ENCODE measurements around the gene CA10.

The CA10 gene

DNA sequence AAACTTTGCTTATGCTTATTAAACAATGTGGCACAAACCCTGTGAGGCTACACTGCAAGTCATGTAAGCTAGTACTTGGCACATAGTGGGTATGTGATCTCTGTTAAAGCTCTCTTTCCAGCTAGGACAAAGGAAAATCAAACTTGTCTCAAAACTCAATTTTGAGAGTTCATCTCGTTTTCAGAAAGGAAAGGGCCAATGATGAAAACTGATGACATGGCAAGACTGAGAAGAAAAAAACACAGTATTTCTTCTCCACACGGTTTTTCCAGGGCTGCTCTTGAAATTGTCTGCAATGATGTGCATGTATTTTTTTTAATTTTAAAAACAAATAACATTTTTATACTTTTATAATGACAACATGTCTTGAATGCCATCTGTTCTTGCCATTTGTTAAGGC is 389.8 kb downstream of the CA10 start:
- TF ChIP-seq, protein P1, sequence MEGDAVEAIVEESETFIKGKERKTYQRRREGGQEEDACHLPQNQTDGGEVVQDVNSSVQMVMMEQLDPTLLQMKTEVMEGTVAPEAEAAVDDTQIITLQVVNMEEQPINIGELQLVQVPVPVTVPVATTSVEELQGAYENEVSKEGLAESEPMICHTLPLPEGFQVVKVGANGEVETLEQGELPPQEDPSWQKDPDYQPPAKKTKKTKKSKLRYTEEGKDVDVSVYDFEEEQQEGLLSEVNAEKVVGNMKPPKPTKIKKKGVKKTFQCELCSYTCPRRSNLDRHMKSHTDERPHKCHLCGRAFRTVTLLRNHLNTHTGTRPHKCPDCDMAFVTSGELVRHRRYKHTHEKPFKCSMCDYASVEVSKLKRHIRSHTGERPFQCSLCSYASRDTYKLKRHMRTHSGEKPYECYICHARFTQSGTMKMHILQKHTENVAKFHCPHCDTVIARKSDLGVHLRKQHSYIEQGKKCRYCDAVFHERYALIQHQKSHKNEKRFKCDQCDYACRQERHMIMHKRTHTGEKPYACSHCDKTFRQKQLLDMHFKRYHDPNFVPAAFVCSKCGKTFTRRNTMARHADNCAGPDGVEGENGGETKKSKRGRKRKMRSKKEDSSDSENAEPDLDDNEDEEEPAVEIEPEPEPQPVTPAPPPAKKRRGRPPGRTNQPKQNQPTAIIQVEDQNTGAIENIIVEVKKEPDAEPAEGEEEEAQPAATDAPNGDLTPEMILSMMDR (IDR thresholded peaks at IDR 0.05; ENCODE audit: low read length): no peak
- TF ChIP-seq EZH2 (IDR thresholded peaks at IDR 0.05; ENCODE audit: borderline replicate concordance, low read length): no peak
- no peaks in the 10 kb centered on the region for H3K27me3 ChIP-seq (ENCODE audit: insufficient read depth, low read length)
- no peaks in the 10 kb centered on the region for H3K9me3 ChIP-seq (ENCODE audit: low read length)
- no peaks in the 10 kb centered on the region for H4K20me1 ChIP-seq (ENCODE audit: insufficient read depth, low read length)
- no peak overlapping the region for H2AFZ ChIP-seq (ENCODE audit: low read length)
- H3K4me2 ChIP-seq (ENCODE audit: low read length): no peak overlapping the region
- H3K79me2 ChIP-seq (ENCODE audit: insufficient read depth, low read length): no peaks in the 10 kb centered on the region
- H3F3A ChIP-seq (ENCODE audit: insufficient read depth, low read length): no peaks in the 10 kb centered on the region
- H3K9ac ChIP-seq (ENCODE audit: low read length): no peak overlapping the region
- H3K4me1 ChIP-seq (ENCODE audit: insufficient read depth, low read length, severe bottlenecking): no peaks in the 10 kb centered on the region
- no peak overlapping the region for H3K4me3 ChIP-seq (ENCODE audit: low read depth, low read length, poor library complexity, severe bottlenecking)
- H3K9me2 ChIP-seq (ENCODE audit: low read depth, low read length): no peaks in the 10 kb centered on the region
- H3K27ac ChIP-seq (ENCODE audit: low read depth, low read length, poor library complexity, severe bottlenecking): no peak overlapping the region
- no peaks in the 10 kb centered on the region for H3K36me3 ChIP-seq (ENCODE audit: insufficient read depth, low read length)

DNA sequence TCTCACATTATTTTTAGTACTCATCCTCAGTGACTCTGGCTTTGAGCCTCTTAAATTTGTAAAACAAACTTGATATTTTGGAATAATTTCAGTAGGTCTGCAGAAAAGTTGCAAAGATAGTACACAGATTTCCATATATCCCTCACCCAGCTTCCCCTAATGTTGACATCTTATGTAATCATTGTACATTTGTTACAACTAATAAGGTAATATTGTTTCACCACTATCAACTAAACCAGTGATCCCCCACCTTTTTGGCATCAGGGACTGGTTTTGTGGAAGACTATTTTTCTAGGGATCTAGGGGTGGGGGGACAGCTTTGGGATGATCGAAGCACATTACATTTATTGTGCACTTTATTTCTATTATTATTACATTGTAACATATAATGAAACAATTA is 391.2 kb downstream of the CA10 start:
- no peaks in the 10 kb centered on the region for H3K4me1 ChIP-seq (ENCODE audit: insufficient read depth, low read length, severe bottlenecking)
- H3K4me2 ChIP-seq (ENCODE audit: low read length): no peak overlapping the region
- no peak overlapping the region for H3K4me3 ChIP-seq (ENCODE audit: low read depth, low read length, poor library complexity, severe bottlenecking)
- no peak overlapping the region for H3K9ac ChIP-seq (ENCODE audit: low read length)
- H3K27ac ChIP-seq (ENCODE audit: low read depth, low read length, poor library complexity, severe bottlenecking): no peak overlapping the region
- H3K27me3 ChIP-seq (ENCODE audit: insufficient read depth, low read length): no peaks in the 10 kb centered on the region
- no peaks in the 10 kb centered on the region for H4K20me1 ChIP-seq (ENCODE audit: insufficient read depth, low read length)
- no peak overlapping the region for H2AFZ ChIP-seq (ENCODE audit: low read length)
- TF ChIP-seq EZH2 (IDR thresholded peaks at IDR 0.05; ENCODE audit: borderline replicate concordance, low read length): no peak
- TF ChIP-seq, protein P1 (IDR thresholded peaks at IDR 0.05; ENCODE audit: low read length): no peak
- H3K36me3 ChIP-seq (ENCODE audit: insufficient read depth, low read length): no peaks in the 10 kb centered on the region
- H3K9me2 ChIP-seq (ENCODE audit: low read depth, low read length): no peaks in the 10 kb centered on the region
- H3K79me2 ChIP-seq (ENCODE audit: insufficient read depth, low read length): no peaks in the 10 kb centered on the region
- H3K9me3 ChIP-seq (ENCODE audit: low read length): no peaks in the 10 kb centered on the region
- no peaks in the 10 kb centered on the region for H3F3A ChIP-seq (ENCODE audit: insufficient read depth, low read length)

DNA sequence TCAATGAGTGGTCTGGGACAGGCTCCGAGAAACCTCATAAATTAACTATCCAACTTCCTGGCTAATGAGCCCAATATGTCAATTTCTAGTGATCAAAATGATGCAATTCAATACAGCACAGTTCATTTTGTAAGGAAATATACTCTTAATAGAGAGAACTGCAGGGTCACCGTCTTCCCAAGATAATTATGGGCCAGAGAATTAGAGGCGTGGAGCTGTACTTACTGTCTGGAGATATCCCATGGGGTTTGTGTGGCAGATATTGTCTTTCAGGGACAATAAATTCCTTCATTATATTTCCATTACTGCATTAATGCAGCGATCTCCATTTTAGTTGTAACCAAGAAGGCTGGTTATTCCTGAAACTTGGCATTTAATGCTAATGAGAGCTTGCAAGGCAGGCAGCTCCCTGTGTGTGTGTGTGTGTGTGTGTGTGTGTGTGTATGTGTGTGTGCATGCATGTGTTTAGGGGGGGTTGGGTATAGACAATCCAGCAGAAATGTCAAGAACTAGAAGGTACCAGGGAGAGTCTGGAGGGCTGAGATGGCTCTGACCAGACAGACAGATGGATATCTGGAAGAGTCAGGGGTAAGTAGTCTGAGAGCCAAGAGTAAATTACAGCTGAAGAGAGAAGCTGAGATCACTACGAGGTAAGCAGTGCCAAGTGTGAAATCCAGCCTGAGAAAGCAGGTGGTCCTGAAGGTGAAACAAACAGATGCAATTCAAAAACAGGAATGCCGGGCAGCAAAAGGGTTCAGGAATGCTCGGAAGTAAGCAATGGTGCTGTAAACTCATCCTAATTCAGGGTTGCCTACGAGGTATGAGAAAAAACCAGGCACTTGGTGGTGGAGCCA is 393.0 kb downstream of the CA10 start:
- no peak overlapping the region for H2AFZ ChIP-seq (ENCODE audit: low read length)
- no peaks in the 10 kb centered on the region for H3K27me3 ChIP-seq (ENCODE audit: insufficient read depth, low read length)
- no peaks in the 10 kb centered on the region for H4K20me1 ChIP-seq (ENCODE audit: insufficient read depth, low read length)
- no peak overlapping the region for H3K27ac ChIP-seq (ENCODE audit: low read depth, low read length, poor library complexity, severe bottlenecking)
- H3K79me2 ChIP-seq (ENCODE audit: insufficient read depth, low read length): no peaks in the 10 kb centered on the region
- no peaks in the 10 kb centered on the region for H3F3A ChIP-seq (ENCODE audit: insufficient read depth, low read length)
- H3K36me3 ChIP-seq (ENCODE audit: insufficient read depth, low read length): no peaks in the 10 kb centered on the region
- H3K4me2 ChIP-seq (ENCODE audit: low read length): no peak overlapping the region
- no peak overlapping the region for H3K9ac ChIP-seq (ENCODE audit: low read length)
- H3K9me3 ChIP-seq (ENCODE audit: low read length): no peaks in the 10 kb centered on the region
- TF ChIP-seq, protein P1 (IDR thresholded peaks at IDR 0.05; ENCODE audit: low read length): no peak
- TF ChIP-seq EZH2 (IDR thresholded peaks at IDR 0.05; ENCODE audit: borderline replicate concordance, low read length): no peak
- H3K9me2 ChIP-seq (ENCODE audit: low read depth, low read length): no peaks in the 10 kb centered on the region
- H3K4me3 ChIP-seq (ENCODE audit: low read depth, low read length, poor library complexity, severe bottlenecking): no peak overlapping the region
- no peaks in the 10 kb centered on the region for H3K4me1 ChIP-seq (ENCODE audit: insufficient read depth, low read length, severe bottlenecking)
